Nucleus accumbens (tissue), 56 donors: ENCODE measurements around the gene HUS1.
"Not testable (repeated sequence)": the region's sequence is repeated elsewhere in the genome, so short reads cannot be mapped to it uniquely, and the experiment has no call there.

ENCODE experiments used
- DNase-seq, 56 donors: peaks; one replicate each; lab custom pipeline; 2025; lab: John Stamatoyannopoulos, UW

HUS1 gene

GRCh38 chr7:47931005-47932004 lies 48.1 kb downstream of the HUS1 start:
- DNase-seq = no peak

GRCh38 chr7:47924266-47924665 lies 55.1 kb downstream of the HUS1 start:
- DNase-seq = no peak

- DNase-seq = not testable (repeated sequence)
Observed at GRCh38 chr7:47923081-47923875, 56.1 kb downstream of the HUS1 start.

- not testable (repeated sequence) for DNase-seq
Observed at GRCh38 chr7:47916514-47916913, 62.9 kb downstream of the HUS1 start.

- DNase-seq = no peak
Observed at GRCh38 chr7:47915616-47915976, 63.8 kb downstream of the HUS1 start.

- DNase-seq = no peak
Observed at GRCh38 chr7:47914717-47915615, 64.4 kb downstream of the HUS1 start.
